K562 (cell line): ENCODE data around the gene RBM17. TPM values are rescaled to one million over a fixed set of nuclear protein-coding genes. Genes with fewer than 3 reads are reported as not detected.

ENCODE experiments used
- AFF4 ChIP-seq: sonication (generic); formaldehyde crosslinking; IDR thresholded peaks from 2 replicates; pipeline ENCODE4 v1.8.0; 2023; ENCODE audit warnings: mild to moderate bottlenecking, missing genetic modification reagents
- ATF4 ChIP-seq: fragments of 450-650 bp; formaldehyde crosslinking; IDR thresholded peaks from 2 replicates; pipeline ENCODE4 v1.4.0; 2022; ENCODE audit warnings: mild to moderate bottlenecking, moderate library complexity
- CBX5 ChIP-seq: IDR thresholded peaks from 2 replicates; pipeline ENCODE4 v1.6.1; 2014; ENCODE audit warnings: low read depth, borderline replicate concordance
- KDM1A ChIP-seq, 2 experiments: fragments of 450-650 bp; IDR thresholded peaks; 2 replicates each; pipeline ENCODE4 v1.6.1; 2016; ENCODE audit warnings: mild to moderate bottlenecking in 2 of 2
- MLX ChIP-seq, 2 experiments: fragments of 450-650 bp in 1 of 2; sonication (generic) in 1 of 2; formaldehyde crosslinking; conservative IDR thresholded peaks; 2 replicates each; pipeline versions ENCODE4 v1.4.0 to v1.8.1; 2020 to 2022; ENCODE audit warnings: mild to moderate bottlenecking in 1 of 2, missing genetic modification reagents in 1 of 2
- NFE2 ChIP-seq: IDR thresholded peaks from 2 replicates; pipeline ENCODE4 v1.6.1; 2014; ENCODE audit warnings: antibody characterized with exemption, low read depth
- PPARD ChIP-seq: fragments of 250-450 bp; sonication (Bioruptor Pico); IDR thresholded peaks from 2 replicates; pipeline ENCODE4 v1.8.0; 2022; ENCODE audit warnings: inconsistent platforms, mild to moderate bottlenecking, moderate library complexity
- RB1 ChIP-seq: fragments of 450-650 bp; IDR thresholded peaks from 2 replicates; pipeline ENCODE4 v1.6.1; 2017; ENCODE audit warnings: low read depth, mild to moderate bottlenecking
- RFX1 ChIP-seq: fragments of 450-650 bp; IDR thresholded peaks from 2 replicates; pipeline ENCODE4 v1.6.1; 2016; ENCODE audit warnings: mild to moderate bottlenecking, moderate library complexity
- USF1 ChIP-seq: sonication (generic); formaldehyde crosslinking; IDR thresholded peaks from 2 replicates; pipeline ENCODE4 v1.9.0; 2022; ENCODE audit warnings: mild to moderate bottlenecking, missing genetic modification reagents
- ZBTB33 ChIP-seq: sonication (generic); formaldehyde crosslinking; IDR thresholded peaks from 2 replicates; pipeline ENCODE4 v1.8.1; 2023; ENCODE audit warnings: mild to moderate bottlenecking, missing genetic modification reagents
- ZHX1 ChIP-seq: fragments of 150-350 bp; conservative IDR thresholded peaks from 2 replicates; pipeline ENCODE4 v1.6.1; 2014; ENCODE audit warnings: low read length
- ZNF134 ChIP-seq: fragments of 250-450 bp; sonication (Bioruptor Pico); conservative IDR thresholded peaks from 2 replicates; pipeline ENCODE4 v1.4.0; 2020
- ZNF311 ChIP-seq: fragments of 250-450 bp; sonication (Bioruptor Pico); IDR thresholded peaks from 2 replicates; pipeline ENCODE4 v1.4.0; 2020; ENCODE audit warnings: mild to moderate bottlenecking, moderate library complexity
- ZNF780A ChIP-seq: fragments of 250-450 bp; sonication (Bioruptor Pico); IDR thresholded peaks from 2 replicates; pipeline ENCODE4 v1.5.0; 2021; ENCODE audit warnings: mild to moderate bottlenecking
- polyA plus RNA-seq, 8 experiments: library from polyadenylated mRNA; depleted of rRNA in 4 of 8; stranded (reverse) in 5 of 8; unstranded in 3 of 8; fragments of >200 nt; fragmentation: Nextera tagmentation in 2 of 8; fragmentation: Illumina TruSeq in 1 of 8; extraction: Ambion mirVana in 2 of 8; extraction: Trizol in 1 of 8; gene quantifications; 2 replicates each; pipeline versions ENCODE4 v1.2.1 to v1.2.3, GENCODE V29; 2011 to 2014; ENCODE audit warnings: inconsistent platforms in 1 of 8, missing spikeins in 1 of 8
- total RNA-seq, 7 experiments: library from RNA; depleted of rRNA in 6 of 7; stranded (reverse); fragments of >200 nt in 6 of 7; fragmentation: Illumina TruSeq in 2 of 7; extraction: Trizol in 2 of 7; gene quantifications; 2 replicates each; pipeline versions ENCODE4 v1.2.1 to v1.2.3, GENCODE V29; 2011 to 2021; ENCODE audit warnings: low replicate concordance in 1 of 7

RBM17 gene
- total and polyA plus RNA-seq, 9 of the 15 experiments (the other 6 are each of a cell fraction or from before 2014, with no cell fraction given) = 23.6 to 217 (median 124) TPM

- peak; percentile 52; the same call in 1 of the 2 replicates for TF ChIP-seq ZHX1
- TF ChIP-seq PPARD (CRISPR knock-in tag) = no peak
- TF ChIP-seq KDM1A (IDR thresholded peaks at IDR 0.05) = no peak
- peak; percentile 97 for TF ChIP-seq RB1
- no peak for TF ChIP-seq USF1
- TF ChIP-seq CBX5 = peak; percentile 61; the same call in 1 of the 2 replicates
- TF ChIP-seq AFF4 (CRISPR knock-in tag) = no peak
- no peak for TF ChIP-seq ZNF134 (CRISPR knock-in tag)
- TF ChIP-seq NFE2 = 0 out of 2 replicates have a peak, but pooled peaks have one; percentile 4
- no peak for TF ChIP-seq MLX (CRISPR knock-in tag; conservative IDR thresholded peaks at IDR 0.05)
- no peak for TF ChIP-seq RFX1
- no peak for TF ChIP-seq ATF4 (CRISPR knock-in tag)
- no peak for TF ChIP-seq ZNF311 (CRISPR knock-in tag)
- no peak for TF ChIP-seq ZNF780A
- TF ChIP-seq ZBTB33 = peak; percentile 75; the same call in 1 of the 2 replicates
These were observed at the start of gene RBM17 (continued) for GRCh38 chr10:6088721-6089333.
